ENCODE results near the gene MPC1. TPM values are rescaled to one million over a fixed set of nuclear protein-coding genes. Genes with fewer than 3 reads are reported as not detected.
A peak's percentile ranks its signal among the peaks of the same experiment; 100 is the strongest.
"Not testable (repeated sequence)": the region's sequence is repeated elsewhere in the genome, so short reads cannot be mapped to it uniquely, and the experiment has no call there.

The MPC1 gene
- total and polyA plus RNA-seq, 7 donors, result 76.2 to 193 (median 136) TPM

GRCh38 chr6:166394036-166394892 lies 11.5 kb upstream of the MPC1 start:
- DNase-seq, result no peak
- no peak overlapping the region for H3K4me3 ChIP-seq
- ATAC-seq, result peak; percentile 69 to 98 (median 81)
- H3K27ac ChIP-seq, result peak overlapping the region; percentile 50
- H3K4me1 ChIP-seq, result peaks cover 7% of the 10 kb centered on the region
- intact Hi-C loops (cut with DNase I), result no loop called here
- H3K9me3 ChIP-seq, result no peaks in the 10 kb centered on the region
- TF ChIP-seq CTCF (IDR thresholded peaks at IDR 0.05), result no peak
- whole genome bisulfite sequencing, 3 donors, result 46 to 58% (median 52%) methylated on average over 10 of the region's 10 CpGs
- H3K27me3 ChIP-seq (ENCODE audit: insufficient read depth in 3 of 3, low read length in 2 of 3), result no peaks in the 10 kb centered on the region
- no peaks in the 10 kb centered on the region for H3K36me3 ChIP-seq (ENCODE audit: insufficient read depth in 1 of 2, low read depth in 1 of 2)

GRCh38 chr6:166393535-166393823 lies 10.7 kb upstream of the MPC1 start:
- Histone ChIP-seq H3K4me3 (no peak overlapping the region), H3K27me3 (ENCODE audit: insufficient read depth in 3 of 3, low read length in 2 of 3) (no peaks in the 10 kb centered on the region), H3K27ac (no peak overlapping the region), H3K9me3 (no peaks in the 10 kb centered on the region), H3K36me3 (ENCODE audit: insufficient read depth in 1 of 2, low read depth in 1 of 2) (no peaks in the 10 kb centered on the region), H3K4me1 (peaks cover 7% of the 10 kb centered on the region)
- no peak for TF ChIP-seq CTCF (IDR thresholded peaks at IDR 0.05)
- DNase-seq (no peak), ATAC-seq (no peak)
- 81 to 93% (median 91%) methylated on average over 25 to 27 of the region's 27 CpGs for WGBS, 3 donors
- intact Hi-C loops (cut with DNase I), result no loop called here

GRCh38 chr6:166392755-166393534 lies 10.2 kb upstream of the MPC1 start:
- DNase-seq; H3K4me3 ChIP-seq; H3K9me3 ChIP-seq; intact Hi-C loops (cut with DNase I); ATAC-seq; H3K27ac ChIP-seq; H3K4me1 ChIP-seq; H3K36me3 ChIP-seq (ENCODE audit: insufficient read depth in 1 of 2, low read depth in 1 of 2); H3K27me3 ChIP-seq (ENCODE audit: insufficient read depth in 3 of 3, low read length in 2 of 3): not testable (repeated sequence)
- 81 to 92% (median 84%) methylated on average over 27 to 30 of the region's 30 CpGs for WGBS, 3 donors

- ATAC-seq, result no peak
- Histone ChIP-seq H3K4me1 (peaks cover 3% of the 10 kb centered on the region), H3K27ac (no peak overlapping the region), H3K36me3 (ENCODE audit: insufficient read depth in 1 of 2, low read depth in 1 of 2) (no peaks in the 10 kb centered on the region), H3K27me3 (ENCODE audit: insufficient read depth in 3 of 3, low read length in 2 of 3) (no peaks in the 10 kb centered on the region), H3K9me3 (no peaks in the 10 kb centered on the region), H3K4me3 (no peak overlapping the region)
- no peak for DNase-seq
- 68 to 72% (median 69%) methylated on average over 3 of the region's 3 CpGs for WGBS, 3 donors
- TF ChIP-seq CTCF (IDR thresholded peaks at IDR 0.05), result no peak
- intact Hi-C loops (cut with DNase I), result no loop called here
These were observed 6.4 kb upstream of the MPC1 start for GRCh38 chr6:166389119-166389518.

GRCh38 chr6:166388290-166389004 lies 5.7 kb upstream of the MPC1 start:
- no peak for DNase-seq
- WGBS, 3 donors, result 89 to 91% (median 90%) methylated on average over 13 of the region's 13 CpGs
- intact Hi-C loops (cut with DNase I), result no loop called here
- H3K4me3 ChIP-seq, result no peak overlapping the region
- no peak for ATAC-seq
- no peaks in the 10 kb centered on the region for H3K27me3 ChIP-seq (ENCODE audit: insufficient read depth in 3 of 3, low read length in 2 of 3)
- H3K9me3 ChIP-seq, result no peaks in the 10 kb centered on the region
- no peak for TF ChIP-seq CTCF (IDR thresholded peaks at IDR 0.05)
- no peaks in the 10 kb centered on the region for H3K4me1 ChIP-seq
- H3K36me3 ChIP-seq (ENCODE audit: insufficient read depth in 1 of 2, low read depth in 1 of 2), result no peaks in the 10 kb centered on the region
- no peak overlapping the region for H3K27ac ChIP-seq
